Left lung (tissue), 10 donors: Measurements from ENCODE around the gene PLD4. TPM values are rescaled to one million over a fixed set of nuclear protein-coding genes. Genes with fewer than 3 reads are reported as not detected.
"Not testable (repeated sequence)": the region's sequence is repeated elsewhere in the genome, so short reads cannot be mapped to it uniquely, and the experiment has no call there.

Source experiments
- ATAC-seq: fragments of 200-7000 bp; cut with Tn5 transposase; one replicate; pipeline ENCODE4 v1.9.1; 2020; ENCODE audit warnings: moderate library complexity
- DNase-seq, 4 donors: peaks; one replicate each; pipeline ENCODE4 v3.0.0-alpha.2; 2013 to 2020
- H3K27ac ChIP-seq, 2 donors: fragments of 200-600 bp; sonication (generic) in 1 of 2; one replicate each; pipeline versions ENCODE4 v1.5.0 to v1.8.0; 2020 to 2021
- H3K27me3 ChIP-seq, 2 donors: fragments of 200-600 bp; sonication (generic) in 1 of 2; one replicate each; pipeline versions ENCODE4 v1.5.0 to v1.8.0; 2020 to 2021
- H3K36me3 ChIP-seq, 2 donors: fragments of 200-600 bp; sonication (generic) in 1 of 2; one replicate each; pipeline versions ENCODE4 v1.5.0 to v1.8.0; 2020 to 2021
- H3K4me1 ChIP-seq, 2 donors: fragments of 200-600 bp; one replicate each; pipeline ENCODE4 v1.8.0; 2021
- H3K4me3 ChIP-seq, 2 donors: fragments of 200-600 bp; sonication (generic) in 1 of 2; one replicate each; pipeline versions ENCODE4 v1.5.0 to v1.8.0; 2020 to 2021; ENCODE audit warnings: mild to moderate bottlenecking in 1 of 2
- H3K9me3 ChIP-seq, 2 donors: fragments of 200-600 bp; sonication (generic) in 1 of 2; one replicate each; pipeline versions ENCODE4 v1.5.0 to v1.8.0; 2020 to 2021
- intact Hi-C, 2 donors: fragments of 100-400 bp; cut with DNase I; formaldehyde crosslinking; loops; one replicate each; pipeline versions ENCODE4 v1.11.2 to v1.14.2; 2022
- polyA plus RNA-seq, 6 donors: library from polyadenylated mRNA; unstranded; fragments of 120-200 nt; gene quantifications; one replicate each; pipeline ENCODE4 v1.2.1, GENCODE V29; 2013; ENCODE audit not compliant: insufficient read length in 6 of 6
- total RNA-seq, 2 donors: library from RNA; stranded (reverse); fragmentation: NEBNext Ultra II Directional; extraction: Animal tissue kit (Norgen Biotek cat#: 25700); gene quantifications; one replicate each; pipeline ENCODE4 v1.2.1, GENCODE V29; 2021
- TF ChIP-seq, protein P1 (sequence below), 2 donors: fragments of 200-600 bp; sonication (generic) in 1 of 2; IDR thresholded peaks; one replicate each; pipeline versions ENCODE4 v1.5.0 to v1.8.0; 2021; ENCODE audit warnings: antibody characterized with exemption in 2 of 2
- donor health status: DM: no; HTN: yes; CAD: no.
- donor health status: DM: no; HTN: no; CAD: no.

Gene PLD4
- total and polyA plus RNA-seq, 8 donors, result 0.76 to 8.0 (median 4.7) TPM

DNA sequence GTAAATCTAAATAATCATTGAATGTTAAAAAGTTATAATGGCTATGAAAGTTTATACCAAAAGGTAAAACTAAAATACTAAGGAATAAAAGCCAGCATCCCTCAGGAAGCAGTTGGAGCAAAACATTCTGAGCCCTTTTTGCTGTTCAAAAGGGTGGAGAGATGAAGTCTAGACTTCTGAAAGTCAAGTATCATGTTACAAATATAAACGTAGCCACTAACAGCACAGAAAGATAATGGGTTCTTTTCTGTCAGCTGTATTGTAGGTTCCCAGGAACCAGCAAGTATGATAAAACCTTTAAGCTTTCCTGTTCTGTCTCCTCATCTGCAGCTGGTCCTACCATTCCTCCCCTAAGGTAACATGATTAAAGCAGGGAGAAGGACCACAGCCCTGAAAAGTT is 16.4 kb upstream of the PLD4 start:
- TF ChIP-seq, protein P1, sequence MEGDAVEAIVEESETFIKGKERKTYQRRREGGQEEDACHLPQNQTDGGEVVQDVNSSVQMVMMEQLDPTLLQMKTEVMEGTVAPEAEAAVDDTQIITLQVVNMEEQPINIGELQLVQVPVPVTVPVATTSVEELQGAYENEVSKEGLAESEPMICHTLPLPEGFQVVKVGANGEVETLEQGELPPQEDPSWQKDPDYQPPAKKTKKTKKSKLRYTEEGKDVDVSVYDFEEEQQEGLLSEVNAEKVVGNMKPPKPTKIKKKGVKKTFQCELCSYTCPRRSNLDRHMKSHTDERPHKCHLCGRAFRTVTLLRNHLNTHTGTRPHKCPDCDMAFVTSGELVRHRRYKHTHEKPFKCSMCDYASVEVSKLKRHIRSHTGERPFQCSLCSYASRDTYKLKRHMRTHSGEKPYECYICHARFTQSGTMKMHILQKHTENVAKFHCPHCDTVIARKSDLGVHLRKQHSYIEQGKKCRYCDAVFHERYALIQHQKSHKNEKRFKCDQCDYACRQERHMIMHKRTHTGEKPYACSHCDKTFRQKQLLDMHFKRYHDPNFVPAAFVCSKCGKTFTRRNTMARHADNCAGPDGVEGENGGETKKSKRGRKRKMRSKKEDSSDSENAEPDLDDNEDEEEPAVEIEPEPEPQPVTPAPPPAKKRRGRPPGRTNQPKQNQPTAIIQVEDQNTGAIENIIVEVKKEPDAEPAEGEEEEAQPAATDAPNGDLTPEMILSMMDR (IDR thresholded peaks at IDR 0.05), result no peak
- DNase-seq, result no peak
- Histone ChIP-seq H3K27me3 (peaks cover 0 to 9% of the 10 kb centered on the region in 2 donors), H3K36me3 (no peaks in the 10 kb centered on the region), H3K27ac (no peak overlapping the region), H3K4me1 (no peaks in the 10 kb centered on the region), H3K9me3 (peaks cover 0 to 12% of the 10 kb centered on the region in 2 donors), H3K4me3 (no peak overlapping the region)
- no peak for ATAC-seq
- intact Hi-C loops, result no loop called here

DNA sequence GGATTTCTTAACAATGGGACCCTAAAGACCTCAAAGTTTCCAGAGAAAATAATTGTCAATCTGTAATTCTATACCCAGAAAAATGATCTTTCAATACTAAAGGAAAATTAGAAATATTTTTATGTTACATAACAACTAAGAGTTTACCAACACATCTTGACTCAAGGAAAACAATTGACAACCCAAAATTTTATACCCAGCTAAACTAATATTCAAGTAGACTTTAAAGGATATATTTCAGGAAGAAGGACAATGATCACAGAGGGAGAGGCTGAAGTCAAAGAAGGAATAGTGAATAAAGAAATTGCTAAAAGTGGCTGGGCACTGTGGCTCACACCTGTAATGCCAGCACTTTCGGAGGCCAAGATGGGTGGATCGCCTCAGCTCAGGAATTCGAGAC is 12.6 kb upstream of the PLD4 start:
- intact Hi-C loops, result no loop called here
- Histone ChIP-seq H3K4me1 (no peaks in the 10 kb centered on the region), H3K36me3 (no peaks in the 10 kb centered on the region), H3K27me3 (no peaks in the 10 kb centered on the region), H3K9me3 (peaks cover 0 to 12% of the 10 kb centered on the region in 2 donors), H3K4me3 (no peak overlapping the region), H3K27ac (no peak overlapping the region)
- DNase-seq (no peak), ATAC-seq (no peak)
- TF ChIP-seq, protein P1 (IDR thresholded peaks at IDR 0.05), result no peak

DNA sequence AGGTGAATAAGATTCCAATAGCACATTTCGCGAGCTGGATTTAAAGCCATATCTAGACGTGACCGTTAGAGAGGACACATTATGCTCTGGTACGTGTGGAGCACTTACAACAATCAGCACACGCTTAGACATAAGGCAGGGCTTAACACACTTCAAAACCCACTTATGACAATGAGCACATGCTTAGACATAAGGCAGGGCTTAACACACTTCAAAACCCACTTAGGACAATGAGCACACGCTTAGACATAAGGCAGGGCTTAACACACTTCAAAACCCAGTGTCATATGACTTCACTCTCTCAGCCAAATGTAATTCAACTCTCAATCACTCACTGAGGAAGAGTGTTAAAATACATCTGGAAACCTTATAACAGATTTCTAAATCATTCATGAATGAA is 11.2 kb upstream of the PLD4 start:
- peaks cover 0 to 12% of the 10 kb centered on the region in 2 donors for H3K9me3 ChIP-seq
- no peaks in the 10 kb centered on the region for H3K4me1 ChIP-seq
- ATAC-seq, result peak; percentile 94
- no peak overlapping the region for H3K27ac ChIP-seq
- H3K27me3 ChIP-seq, result no peaks in the 10 kb centered on the region
- intact Hi-C loops, result no loop called here
- H3K4me3 ChIP-seq, result no peak overlapping the region
- TF ChIP-seq, protein P1 (IDR thresholded peaks at IDR 0.05), result no peak
- DNase-seq, result peak in 1 of 4 donors; percentile 40
- no peaks in the 10 kb centered on the region for H3K36me3 ChIP-seq

DNA sequence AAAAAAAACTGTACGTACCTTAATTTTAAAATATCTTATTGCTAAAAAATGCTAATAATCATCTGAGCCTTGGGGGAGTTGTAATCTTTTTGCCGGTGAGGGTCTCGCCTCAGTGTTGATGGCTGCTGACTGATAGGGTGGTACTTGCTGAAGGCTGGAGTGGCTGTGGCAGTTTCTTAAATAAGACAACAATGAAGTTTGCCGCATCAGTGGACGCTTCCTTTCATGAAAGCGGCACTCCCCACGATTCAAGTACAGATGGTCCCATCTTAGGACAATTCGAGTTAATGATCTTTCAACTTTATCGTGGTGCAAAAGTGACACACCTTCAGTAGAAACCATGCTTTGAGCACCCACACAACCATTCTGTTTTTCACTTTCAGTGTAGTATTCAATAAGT is 7.6 kb upstream of the PLD4 start:
- TF ChIP-seq, protein P1 (IDR thresholded peaks at IDR 0.05), result no peak
- no peaks in the 10 kb centered on the region for H3K4me1 ChIP-seq
- intact Hi-C loops, result no loop called here

DNA sequence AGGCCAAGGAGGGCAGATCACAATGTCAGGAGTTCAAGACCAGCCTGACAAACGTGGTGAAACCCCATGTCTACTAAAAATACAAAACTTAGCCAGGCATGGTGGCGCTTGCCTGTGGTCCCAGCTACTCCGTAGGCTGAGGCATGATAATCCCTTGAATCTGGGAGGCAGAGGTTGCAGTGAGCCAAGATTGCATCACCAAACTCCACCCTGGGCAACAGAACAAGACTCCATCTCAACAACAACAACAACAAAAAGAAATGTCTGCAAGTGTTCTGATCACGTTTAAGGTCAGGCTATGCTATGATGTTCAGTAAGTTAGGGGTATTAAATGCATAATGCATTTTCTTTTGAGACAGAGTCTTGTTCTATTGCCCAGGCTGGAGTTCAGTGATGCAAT is 6.7 kb upstream of the PLD4 start:
- ATAC-seq, result no peak
- no peaks in the 10 kb centered on the region for H3K9me3 ChIP-seq
- no peaks in the 10 kb centered on the region for H3K36me3 ChIP-seq
- no peak overlapping the region for H3K4me3 ChIP-seq
- no peaks in the 10 kb centered on the region for H3K4me1 ChIP-seq
- no peak for DNase-seq
- TF ChIP-seq, protein P1 (IDR thresholded peaks at IDR 0.05), result no peak
- intact Hi-C loops, result no loop called here
- H3K27me3 ChIP-seq, result no peaks in the 10 kb centered on the region
- H3K27ac ChIP-seq, result no peak overlapping the region

More for the DNA sequence above, 7.6 kb upstream of the PLD4 start:
- DNase-seq (no peak), ATAC-seq (no peak)
- no peak overlapping the region for H3K4me3 ChIP-seq
- H3K36me3 ChIP-seq, result no peaks in the 10 kb centered on the region
- H3K27me3 ChIP-seq, result no peaks in the 10 kb centered on the region
- H3K27ac ChIP-seq, result no peak overlapping the region
- H3K9me3 ChIP-seq, result peaks cover 0 to 4% of the 10 kb centered on the region in 2 donors

DNA sequence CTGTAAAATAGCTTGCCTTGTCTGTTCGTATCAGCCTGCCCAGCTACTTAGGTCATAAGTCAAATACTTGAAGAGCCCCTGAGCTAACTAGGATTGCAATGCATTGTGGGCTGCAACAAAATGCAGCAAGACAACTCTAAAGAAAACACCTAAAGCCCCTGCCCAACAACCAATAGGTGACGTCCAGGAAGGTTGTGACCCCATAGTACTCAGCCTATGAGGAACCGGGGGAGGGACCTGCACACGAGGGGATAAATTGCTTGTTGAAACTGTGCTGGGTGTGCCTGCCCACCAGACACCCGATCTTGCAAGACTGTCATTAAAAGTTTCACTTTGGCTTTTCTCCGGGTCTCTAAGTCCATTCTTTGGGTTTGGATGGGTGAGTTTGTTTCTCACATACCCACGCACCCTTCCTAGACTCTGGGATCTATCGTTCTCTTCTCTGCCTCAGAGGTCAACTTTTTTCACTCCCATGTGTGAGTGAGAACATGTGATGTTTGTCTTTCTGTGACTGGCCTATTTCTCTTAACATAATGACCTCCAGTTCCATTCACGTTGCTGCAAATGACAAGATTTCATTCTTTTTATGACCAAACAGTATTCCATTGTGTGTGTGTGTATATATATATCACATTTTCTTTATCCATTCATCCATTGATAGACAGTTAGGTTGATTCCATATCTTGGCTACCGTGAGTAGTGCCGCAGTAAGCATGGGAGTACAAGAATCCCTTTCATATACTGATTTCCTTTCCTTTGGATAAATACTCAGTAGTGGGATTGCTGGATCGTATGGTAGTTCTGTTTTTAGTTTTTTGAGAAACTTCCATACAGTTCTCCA is 5.3 kb upstream of the PLD4 start:
- H3K9me3 ChIP-seq, intact Hi-C loops, H3K27ac ChIP-seq, H3K4me1 ChIP-seq, H3K36me3 ChIP-seq, H3K27me3 ChIP-seq, DNase-seq, ATAC-seq, H3K4me3 ChIP-seq: not testable (repeated sequence)
